SK-N-SH treated with all-trans-retinoic acid at 6 μM for 48 hours (cell line): ENCODE results near the gene SLC44A3.

Source experiments
- ATAC-seq: fragments of 200-7000 bp; cut with Tn5 transposase; 3 replicates; pipeline ENCODE4 v1.9.1; 2020; ENCODE audit warnings: mild to moderate bottlenecking, moderate library complexity
- ARNTL ChIP-seq: fragments of 450-650 bp; formaldehyde crosslinking; IDR thresholded peaks from 2 replicates; pipeline ENCODE4 v1.5.0; 2020; ENCODE audit warnings: low read depth, mild to moderate bottlenecking, moderate library complexity, borderline replicate concordance
- BACH2 ChIP-seq: fragments of 250-450 bp; sonication (Bioruptor Pico); IDR thresholded peaks from 2 replicates; pipeline ENCODE4 v1.9.0; 2021; ENCODE audit warnings: mild to moderate bottlenecking, borderline replicate concordance
- CSDC2 ChIP-seq: fragments of 250-450 bp; sonication (Bioruptor Pico); IDR thresholded peaks from 2 replicates; pipeline ENCODE4 v1.5.0; 2020; ENCODE audit warnings: mild to moderate bottlenecking, moderate library complexity
- ESRRG ChIP-seq: fragments of 250-450 bp; sonication (Bioruptor Pico); IDR thresholded peaks from 2 replicates; pipeline ENCODE4 v1.6.1; 2021; ENCODE audit warnings: mild to moderate bottlenecking
- GLIS3 ChIP-seq: fragments of 250-450 bp; sonication (Bioruptor Pico); IDR thresholded peaks from 2 replicates; pipeline ENCODE4 v1.5.0; 2020; ENCODE audit warnings: mild to moderate bottlenecking, moderate library complexity
- ISL1 ChIP-seq: fragments of 250-450 bp; sonication (Bioruptor Pico); IDR thresholded peaks from 2 replicates; pipeline ENCODE4 v2.1.2; 2022; ENCODE audit warnings: mild to moderate bottlenecking, moderate library complexity
- OSR1 ChIP-seq: fragments of 250-450 bp; sonication (Bioruptor Pico); IDR thresholded peaks from 2 replicates; pipeline ENCODE4 v1.8.0; 2022; ENCODE audit warnings: moderate library complexity, mild to moderate bottlenecking, inconsistent platforms
- PATZ1 ChIP-seq: fragments of 250-450 bp; sonication (Bioruptor Pico); IDR thresholded peaks from 2 replicates; pipeline ENCODE4 v1.8.0; 2020; ENCODE audit warnings: mild to moderate bottlenecking, moderate library complexity, borderline replicate concordance
- POU6F1 ChIP-seq: fragments of 250-450 bp; sonication (Bioruptor Pico); IDR thresholded peaks from 2 replicates; pipeline ENCODE4 v1.8.0; 2021; ENCODE audit warnings: low read depth, mild to moderate bottlenecking, moderate library complexity, borderline replicate concordance
- PPARA ChIP-seq: fragments of 250-450 bp; sonication (Bioruptor Pico); IDR thresholded peaks from 2 replicates; pipeline ENCODE4 v1.5.0; 2020; ENCODE audit warnings: mild to moderate bottlenecking, borderline replicate concordance
- RARB ChIP-seq: fragments of 250-450 bp; sonication (Bioruptor Pico); IDR thresholded peaks from 2 replicates; pipeline ENCODE4 v1.8.0; 2021; ENCODE audit warnings: mild to moderate bottlenecking, moderate library complexity
- SNAI2 ChIP-seq: fragments of 250-450 bp; sonication (Bioruptor Pico); IDR thresholded peaks from 2 replicates; pipeline ENCODE4 v1.5.0; 2020; ENCODE audit warnings: mild to moderate bottlenecking, moderate library complexity
- TCF4 ChIP-seq: fragments of 250-450 bp; sonication (Bioruptor Pico); IDR thresholded peaks from 2 replicates; pipeline ENCODE4 v1.8.0; 2021; ENCODE audit warnings: mild to moderate bottlenecking, moderate library complexity, borderline replicate concordance
- TOX ChIP-seq: fragments of 250-450 bp; sonication (Bioruptor Pico); IDR thresholded peaks from 2 replicates; pipeline ENCODE4 v1.8.0; 2021; ENCODE audit warnings: mild to moderate bottlenecking, moderate library complexity, borderline replicate concordance
- TSHZ2 ChIP-seq: fragments of 250-450 bp; sonication (Bioruptor Pico); IDR thresholded peaks from 2 replicates; pipeline ENCODE4 v1.5.0; 2020; ENCODE audit warnings: mild to moderate bottlenecking, moderate library complexity
- ZC3H10 ChIP-seq: fragments of 250-450 bp; sonication (Bioruptor Pico); IDR thresholded peaks from 2 replicates; pipeline ENCODE4 v1.5.1; 2021; ENCODE audit warnings: mild to moderate bottlenecking, moderate library complexity
- ZFP3 ChIP-seq: fragments of 250-450 bp; sonication (Bioruptor Pico); IDR thresholded peaks from 2 replicates; pipeline ENCODE4 v1.5.0; 2020; ENCODE audit warnings: mild to moderate bottlenecking, moderate library complexity
- ZFP30 ChIP-seq: fragments of 450-650 bp; formaldehyde crosslinking; IDR thresholded peaks from 2 replicates; pipeline ENCODE4 v1.5.0; 2022; ENCODE audit warnings: mild to moderate bottlenecking, moderate library complexity
- ZNF565 ChIP-seq: fragments of 450-650 bp; formaldehyde crosslinking; conservative IDR thresholded peaks from 2 replicates; pipeline ENCODE4 v1.5.0; 2020; ENCODE audit warnings: low read depth, mild to moderate bottlenecking, moderate library complexity
- ZNF70 ChIP-seq: fragments of 450-650 bp; formaldehyde crosslinking; IDR thresholded peaks from 2 replicates; pipeline ENCODE4 v1.5.0; 2020; ENCODE audit warnings: mild to moderate bottlenecking, moderate library complexity
- ZNF8 ChIP-seq: fragments of 450-650 bp; formaldehyde crosslinking; IDR thresholded peaks from 2 replicates; pipeline ENCODE4 v1.5.0; 2020; ENCODE audit warnings: mild to moderate bottlenecking, moderate library complexity
- TF ChIP-seq, protein P1 (sequence below): fragments of 250-450 bp; sonication (Bioruptor Pico); IDR thresholded peaks from 2 replicates; pipeline ENCODE4 v1.5.1; 2020; ENCODE audit warnings: low read depth, mild to moderate bottlenecking, moderate library complexity

Gene SLC44A3

GRCh38 chr1:94840808-94841207 lies 20.7 kb downstream of the SLC44A3 start:
- no peak for TF ChIP-seq RARB
- no peak for TF ChIP-seq ZFP3 (CRISPR knock-in tag)
- no peak for TF ChIP-seq ISL1
- TF ChIP-seq PATZ1 (CRISPR knock-in tag) = no peak
- no peak for TF ChIP-seq ZNF565
- TF ChIP-seq TSHZ2 (CRISPR knock-in tag) = no peak
- TF ChIP-seq OSR1 (CRISPR knock-in tag) = no peak
- no peak for TF ChIP-seq TOX (CRISPR knock-in tag)
- TF ChIP-seq ZNF70 (CRISPR knock-in tag) = no peak
- TF ChIP-seq, protein P1, sequence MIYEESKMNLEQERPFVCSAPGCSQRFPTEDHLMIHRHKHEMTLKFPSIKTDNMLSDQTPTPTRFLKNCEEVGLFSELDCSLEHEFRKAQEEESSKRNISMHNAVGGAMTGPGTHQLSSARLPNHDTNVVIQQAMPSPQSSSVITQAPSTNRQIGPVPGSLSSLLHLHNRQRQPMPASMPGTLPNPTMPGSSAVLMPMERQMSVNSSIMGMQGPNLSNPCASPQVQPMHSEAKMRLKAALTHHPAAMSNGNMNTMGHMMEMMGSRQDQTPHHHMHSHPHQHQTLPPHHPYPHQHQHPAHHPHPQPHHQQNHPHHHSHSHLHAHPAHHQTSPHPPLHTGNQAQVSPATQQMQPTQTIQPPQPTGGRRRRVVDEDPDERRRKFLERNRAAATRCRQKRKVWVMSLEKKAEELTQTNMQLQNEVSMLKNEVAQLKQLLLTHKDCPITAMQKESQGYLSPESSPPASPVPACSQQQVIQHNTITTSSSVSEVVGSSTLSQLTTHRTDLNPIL (CRISPR knock-in tag) = no peak
- TF ChIP-seq BACH2 (CRISPR knock-in tag) = no peak
- TF ChIP-seq ZNF8 (CRISPR knock-in tag) = no peak
- TF ChIP-seq TCF4 (CRISPR knock-in tag) = no peak
- no peak for TF ChIP-seq POU6F1 (CRISPR knock-in tag)
- TF ChIP-seq CSDC2 (CRISPR knock-in tag) = no peak
- no peak for TF ChIP-seq PPARA
- no peak for TF ChIP-seq ARNTL
- TF ChIP-seq SNAI2 = no peak
- TF ChIP-seq GLIS3 (CRISPR knock-in tag) = no peak
- ATAC-seq = no peak

DNA sequence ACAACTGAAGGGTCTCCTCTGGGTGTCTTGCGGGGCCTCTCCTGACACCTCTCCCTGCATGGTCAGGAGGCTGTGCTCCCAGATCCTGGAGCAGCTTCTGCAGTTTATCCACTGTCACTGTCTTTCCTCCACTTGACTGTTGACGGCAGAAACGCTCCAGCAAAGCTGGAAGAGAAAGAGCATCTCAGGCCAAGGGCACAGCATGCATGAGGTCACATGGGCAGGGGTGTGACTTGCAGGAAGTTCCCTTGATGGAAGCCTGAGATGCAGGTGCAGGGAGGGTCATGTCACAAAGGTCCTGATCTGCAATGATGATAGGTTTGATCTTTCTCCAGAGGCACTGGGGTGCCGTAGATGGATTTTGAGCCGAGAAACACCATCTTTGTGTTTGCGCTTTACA lies 23.3 kb downstream of the SLC44A3 start:
- no peak for TF ChIP-seq ZNF565
- TF ChIP-seq TSHZ2 (CRISPR knock-in tag) = no peak
- TF ChIP-seq ESRRG (CRISPR knock-in tag) = no peak
- TF ChIP-seq ZC3H10 (CRISPR knock-in tag) = no peak
- TF ChIP-seq OSR1 (CRISPR knock-in tag) = no peak
- no peak for TF ChIP-seq ARNTL
- TF ChIP-seq, protein P1 (CRISPR knock-in tag) = no peak
- no peak for TF ChIP-seq CSDC2 (CRISPR knock-in tag)
- TF ChIP-seq RARB = no peak
- TF ChIP-seq TOX (CRISPR knock-in tag) = no peak
- TF ChIP-seq PPARA = no peak
- no peak for TF ChIP-seq ZFP30
- no peak for TF ChIP-seq PATZ1 (CRISPR knock-in tag)
- TF ChIP-seq GLIS3 (CRISPR knock-in tag) = no peak
- TF ChIP-seq ZNF8 (CRISPR knock-in tag) = no peak
- TF ChIP-seq TCF4 (CRISPR knock-in tag) = no peak
- TF ChIP-seq, all 23 proteins: peak for 0
- no peak for ATAC-seq
